Liver (tissue), 9 donors: ENCODE measurements around the gene RSRC2. TPM values are rescaled to one million over a fixed set of nuclear protein-coding genes. Genes with fewer than 3 reads are reported as not detected.

Source experiments
- DNase-seq: peaks from one replicate; pipeline ENCODE4 v3.0.0-alpha.2; 2017; ENCODE audit warnings: low spot score
- H3K27ac ChIP-seq, 2 donors: one replicate each; pipeline ENCODE4 v1.7.0; 2013; ENCODE audit warnings: inconsistent platforms in 2 of 2, low read length in 2 of 2, control low read depth in 1 of 2, low read depth in 1 of 2, mild to moderate bottlenecking in 1 of 2
- H3K27me3 ChIP-seq, 4 donors: one replicate each; pipeline versions ENCODE4 v1.6.1 to v1.7.0; 2013; ENCODE audit warnings: low read length in 3 of 4, inconsistent platforms in 1 of 4, mild to moderate bottlenecking in 1 of 4, moderate library complexity in 1 of 4; ENCODE audit not compliant: control insufficient read depth in 4 of 4, insufficient read depth in 4 of 4
- H3K36me3 ChIP-seq, 4 donors: one replicate each; pipeline versions ENCODE4 v1.6.1 to v1.7.0; 2013; ENCODE audit warnings: low read length in 3 of 4, mild to moderate bottlenecking in 3 of 4, low read depth in 1 of 4, moderate library complexity in 1 of 4; ENCODE audit not compliant: control insufficient read depth in 4 of 4, insufficient read depth in 3 of 4
- H3K4me1 ChIP-seq, 4 donors: one replicate each; pipeline versions ENCODE4 v1.6.1 to v1.7.0; 2013; ENCODE audit warnings: low read length in 3 of 4, mild to moderate bottlenecking in 3 of 4, moderate library complexity in 1 of 4; ENCODE audit not compliant: control insufficient read depth in 4 of 4, insufficient read depth in 4 of 4
- H3K4me3 ChIP-seq, 3 donors: one replicate each; pipeline versions ENCODE4 v1.6.1 to v1.7.0; 2013; ENCODE audit warnings: low read length in 3 of 3, control low read depth in 1 of 3, low read depth in 1 of 3, mild to moderate bottlenecking in 1 of 3
- H3K9ac ChIP-seq, 2 donors: one replicate each; pipeline ENCODE4 v1.7.0; 2013; ENCODE audit warnings: low read length in 2 of 2, mild to moderate bottlenecking in 2 of 2, moderate library complexity in 2 of 2, control low read depth in 1 of 2, low read depth in 1 of 2
- H3K9me3 ChIP-seq, 4 donors: one replicate each; pipeline versions ENCODE4 v1.6.1 to v1.7.0; 2013; ENCODE audit warnings: low read length in 3 of 4; ENCODE audit not compliant: control insufficient read depth in 4 of 4
- ATF3 ChIP-seq: IDR thresholded peaks from 2 replicates; pipeline ENCODE4 v1.6.1; 2016; ENCODE audit warnings: antibody characterized with exemption
- CTCF ChIP-seq: fragments of 150-350 bp; IDR thresholded peaks from 2 replicates; pipeline ENCODE4 v1.5.1; 2017; ENCODE audit warnings: improper control_type of control experiment, low read depth, low read length; ENCODE audit not compliant: missing input control
- EGR1 ChIP-seq, 2 donors: IDR thresholded peaks; 2 replicates each; pipeline ENCODE4 v1.6.1; 2016 to 2018; ENCODE audit warnings: antibody characterized with exemption in 2 of 2, low read depth in 2 of 2
- FOXA2 ChIP-seq: IDR thresholded peaks from 2 replicates; pipeline ENCODE4 v1.6.1; 2016; ENCODE audit warnings: antibody characterized with exemption
- GABPA ChIP-seq, 2 donors: IDR thresholded peaks in 1 of 2; conservative IDR thresholded peaks in 1 of 2; 2 replicates each; pipeline ENCODE4 v1.6.1; 2016; ENCODE audit warnings: antibody characterized with exemption in 2 of 2, mild to moderate bottlenecking in 1 of 2, moderate library complexity in 1 of 2
- HNF4A ChIP-seq, 2 donors: conservative IDR thresholded peaks; 2 replicates each; pipeline ENCODE4 v1.6.1; 2016; ENCODE audit warnings: antibody characterized with exemption in 2 of 2, mild to moderate bottlenecking in 2 of 2
- HNF4G ChIP-seq: IDR thresholded peaks from 2 replicates; pipeline ENCODE4 v1.6.1; 2016; ENCODE audit warnings: antibody characterized with exemption
- JUND ChIP-seq, 2 donors: IDR thresholded peaks; 2 replicates each; pipeline ENCODE4 v1.6.1; 2016; ENCODE audit warnings: antibody characterized with exemption in 2 of 2
- MAX ChIP-seq: IDR thresholded peaks from 2 replicates; pipeline ENCODE4 v1.6.1; 2016; ENCODE audit warnings: antibody characterized with exemption
- NR2F2 ChIP-seq: IDR thresholded peaks from 2 replicates; pipeline ENCODE4 v1.6.1; 2016; ENCODE audit warnings: antibody characterized with exemption
- REST ChIP-seq: IDR thresholded peaks from 2 replicates; pipeline ENCODE4 v1.6.1; 2016; ENCODE audit warnings: antibody characterized with exemption, mild to moderate bottlenecking
- RXRA ChIP-seq, 2 donors: IDR thresholded peaks; 2 replicates each; pipeline ENCODE4 v1.6.1; 2017 to 2018; ENCODE audit warnings: antibody characterized with exemption in 2 of 2, mild to moderate bottlenecking in 1 of 2
- SP1 ChIP-seq: IDR thresholded peaks from 2 replicates; pipeline ENCODE4 v1.6.1; 2018; ENCODE audit warnings: antibody characterized with exemption, mild to moderate bottlenecking
- TAF1 ChIP-seq: conservative IDR thresholded peaks from 2 replicates; pipeline ENCODE4 v1.6.1; 2016; ENCODE audit warnings: antibody characterized with exemption, mild to moderate bottlenecking
- YY1 ChIP-seq: IDR thresholded peaks from 2 replicates; pipeline ENCODE4 v1.6.1; 2016; ENCODE audit warnings: antibody characterized with exemption, mild to moderate bottlenecking
- WGBS: extraction: QIAGEN DNeasy Blood & Tissue Kit; methylation state at CpG from one replicate; pipeline ENCODE4 v1.1.7; 2013; 5-methylcytosine and 5-hydroxymethylcytosine counted together
- polyA plus RNA-seq, 2 donors: library from polyadenylated mRNA; stranded (reverse) in 1 of 2; unstranded in 1 of 2; fragments of 200-250 nt in 1 of 2; fragments of >200 nt in 1 of 2; fragmentation: Nextera tagmentation in 1 of 2; extraction: Ambion mirVana in 1 of 2; gene quantifications; one replicate each; pipeline versions ENCODE4 v1.2.1 to v1.2.3, GENCODE V29; 2013 to 2015
- total RNA-seq, 2 donors: library from RNA; depleted of rRNA; stranded (reverse); fragments of >200 nt; gene quantifications; one replicate each; pipeline ENCODE4 v1.2.3, GENCODE V29; 2014
- donor health status: healthy.
- donor health status: healthy.
- donor health status: healthy.
- donor health status: healthy.
- donor health status: healthy.

The RSRC2 gene
- total and polyA plus RNA-seq, 4 donors: 15.5 to 31.4 (median 25.7) TPM

- no peaks in the 10 kb centered on the region for H3K9me3 ChIP-seq
Observed at GRCh38 chr12:122459211-122459610, 67.5 kb downstream of the RSRC2 start.

GRCh38 chr12:122458105-122459035, 68.4 kb downstream of the RSRC2 start:
- Histone ChIP-seq H3K4me1 (no peaks in the 10 kb centered on the region), H3K4me3 (no peak overlapping the region), H3K9ac (no peak overlapping the region), H3K27me3 (no peaks in the 10 kb centered on the region), H3K36me3 (no peaks in the 10 kb centered on the region), H3K27ac (no peak overlapping the region), H3K9me3 (no peaks in the 10 kb centered on the region)
- 92% methylated on average over 17 of the region's 17 CpGs for WGBS
- DNase-seq: no peak
- TF ChIP-seq NR2F2: no peak
- TF ChIP-seq JUND (IDR thresholded peaks at IDR 0.05): no peak
- no peak for TF ChIP-seq GABPA (IDR thresholded peaks at IDR 0.05 in 1 of 2, conservative IDR thresholded peaks at IDR 0.05 in 1 of 2)
- no peak for TF ChIP-seq TAF1
- no peak for TF ChIP-seq FOXA2
- TF ChIP-seq ATF3: no peak
- no peak for TF ChIP-seq HNF4A (conservative IDR thresholded peaks at IDR 0.05)
- no peak for TF ChIP-seq SP1
- TF ChIP-seq EGR1 (IDR thresholded peaks at IDR 0.05; ENCODE audit: low read depth in 2 of 2): no peak
- no peak for TF ChIP-seq REST
- TF ChIP-seq HNF4G: no peak
- TF ChIP-seq YY1: no peak
- TF ChIP-seq CTCF: no peak
- TF ChIP-seq RXRA (IDR thresholded peaks at IDR 0.05): no peak

More at GRCh38 chr12:122459211-122459610, 67.5 kb downstream of the RSRC2 start:
- 66% methylated on average over 2 of the region's 2 CpGs for WGBS
- TF ChIP-seq YY1 (no peak), MAX (no peak), TAF1 (no peak)
- Histone ChIP-seq H3K9ac (no peak overlapping the region), H3K27ac (no peak overlapping the region), H3K27me3 (no peaks in the 10 kb centered on the region), H3K36me3 (no peaks in the 10 kb centered on the region), H3K4me1 (no peaks in the 10 kb centered on the region), H3K4me3 (no peak overlapping the region)
- no peak for DNase-seq
